Peyer's patch (tissue), 4 donors: Measurements from ENCODE around the gene SUB1. TPM values are rescaled to one million over a fixed set of nuclear protein-coding genes. Genes with fewer than 3 reads are reported as not detected.

Experiments
- DNase-seq, 3 donors: peaks; one replicate each; pipeline ENCODE4 v3.0.0-alpha.2; 2017 to 2019
- H3K27ac ChIP-seq, 4 donors: fragments of 200-600 bp; sonication (generic); one replicate each; pipeline ENCODE4 v1.5.1; 2016 to 2019
- H3K27me3 ChIP-seq, 2 donors: fragments of 200-600 bp; sonication (generic); one replicate each; pipeline ENCODE4 v1.5.1; 2019
- H3K36me3 ChIP-seq, 3 donors: fragments of 200-600 bp; sonication (generic); one replicate each; pipeline ENCODE4 v1.5.1; 2016 to 2019
- H3K4me1 ChIP-seq, 4 donors: fragments of 200-600 bp; sonication (generic); one replicate each; pipeline ENCODE4 v1.5.1; 2016 to 2019
- H3K4me3 ChIP-seq, 4 donors: fragments of 200-600 bp; sonication (generic); 1 replicate in 3 of 4; 2 replicates in 1 of 4; pipeline ENCODE4 v1.5.1; 2016 to 2019; ENCODE audit warnings: mild to moderate bottlenecking in 1 of 4
- H3K9me3 ChIP-seq, 4 donors: fragments of 200-600 bp; sonication (generic); one replicate each; pipeline ENCODE4 v1.5.1; 2016 to 2019; ENCODE audit warnings: mild to moderate bottlenecking in 1 of 4
- POLR2A ChIP-seq, 2 donors: fragments of 450-650 bp; IDR thresholded peaks; one replicate each; pipeline ENCODE4 v1.5.1; 2017; ENCODE audit warnings: antibody characterized with exemption in 2 of 2, mild to moderate bottlenecking in 2 of 2, moderate library complexity in 2 of 2
- total RNA-seq, 4 donors: library from RNA; depleted of rRNA; stranded (reverse); fragments of >200 nt; gene quantifications; one replicate each; pipeline ENCODE4 v1.1.0, GENCODE V29; 2016
- TF ChIP-seq, protein P1 (sequence below), 6 experiments: fragments of 450-650 bp in 4 of 6; fragments of 200-600 bp in 2 of 6; sonication (generic) in 1 of 6; IDR thresholded peaks; one replicate each; pipeline ENCODE4 v1.5.1; 2017 to 2019; ENCODE audit warnings: antibody characterized with exemption in 6 of 6, mild to moderate bottlenecking in 3 of 6, moderate library complexity in 1 of 6

Gene SUB1
- total RNA-seq, 4 donors from 2014 or later: 64.2 to 155 (median 98.2) TPM

DNA sequence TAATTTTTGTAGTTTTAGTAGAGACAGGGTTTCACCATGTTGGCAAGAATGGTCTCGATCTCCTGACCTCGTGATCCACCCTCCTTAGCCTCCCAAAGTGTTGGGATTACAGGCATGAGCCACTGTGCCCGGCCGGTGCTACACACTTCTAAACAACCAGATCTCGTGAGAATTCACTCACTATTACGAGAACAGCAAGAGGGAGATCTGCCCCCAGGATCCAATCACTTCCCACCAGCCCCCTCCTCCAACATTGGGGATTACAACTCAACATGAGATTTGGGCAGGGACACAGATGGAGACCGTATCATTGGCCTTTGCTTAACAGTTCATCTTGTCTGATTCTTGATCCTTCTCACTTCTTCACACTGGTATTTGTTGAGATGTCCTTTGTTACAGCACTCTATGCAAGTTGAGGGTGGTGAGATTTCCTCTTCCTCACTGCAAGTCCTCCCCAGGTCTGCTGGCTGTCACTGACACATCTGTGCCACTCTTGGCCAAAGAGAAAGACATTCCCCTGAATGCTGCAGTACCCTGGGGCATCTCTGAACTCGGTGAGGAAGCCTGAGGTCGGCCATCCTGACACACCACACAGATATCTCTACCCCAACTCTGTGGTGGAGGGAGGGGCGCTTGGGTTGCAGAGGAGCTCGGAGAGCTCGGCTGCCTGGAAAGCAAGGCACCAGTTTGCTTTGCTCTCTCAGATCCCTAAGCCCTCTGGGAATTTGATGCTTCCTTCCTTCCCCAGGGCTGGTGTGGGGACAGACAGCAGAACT, 4.2 kb upstream of the SUB1 start:
- TF ChIP-seq, protein P1, sequence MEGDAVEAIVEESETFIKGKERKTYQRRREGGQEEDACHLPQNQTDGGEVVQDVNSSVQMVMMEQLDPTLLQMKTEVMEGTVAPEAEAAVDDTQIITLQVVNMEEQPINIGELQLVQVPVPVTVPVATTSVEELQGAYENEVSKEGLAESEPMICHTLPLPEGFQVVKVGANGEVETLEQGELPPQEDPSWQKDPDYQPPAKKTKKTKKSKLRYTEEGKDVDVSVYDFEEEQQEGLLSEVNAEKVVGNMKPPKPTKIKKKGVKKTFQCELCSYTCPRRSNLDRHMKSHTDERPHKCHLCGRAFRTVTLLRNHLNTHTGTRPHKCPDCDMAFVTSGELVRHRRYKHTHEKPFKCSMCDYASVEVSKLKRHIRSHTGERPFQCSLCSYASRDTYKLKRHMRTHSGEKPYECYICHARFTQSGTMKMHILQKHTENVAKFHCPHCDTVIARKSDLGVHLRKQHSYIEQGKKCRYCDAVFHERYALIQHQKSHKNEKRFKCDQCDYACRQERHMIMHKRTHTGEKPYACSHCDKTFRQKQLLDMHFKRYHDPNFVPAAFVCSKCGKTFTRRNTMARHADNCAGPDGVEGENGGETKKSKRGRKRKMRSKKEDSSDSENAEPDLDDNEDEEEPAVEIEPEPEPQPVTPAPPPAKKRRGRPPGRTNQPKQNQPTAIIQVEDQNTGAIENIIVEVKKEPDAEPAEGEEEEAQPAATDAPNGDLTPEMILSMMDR (IDR thresholded peaks at IDR 0.05): no peak
- no peak for TF ChIP-seq POLR2A (IDR thresholded peaks at IDR 0.05)
- H3K4me3 ChIP-seq: no peak overlapping the region
- H3K4me1 ChIP-seq: peaks cover 0 to 8% (median 0%) of the 10 kb centered on the region in 4 donors
- H3K27ac ChIP-seq: no peak overlapping the region
- no peaks in the 10 kb centered on the region for H3K27me3 ChIP-seq
- H3K9me3 ChIP-seq: no peaks in the 10 kb centered on the region
- H3K36me3 ChIP-seq: no peaks in the 10 kb centered on the region
- no peak for DNase-seq

DNA sequence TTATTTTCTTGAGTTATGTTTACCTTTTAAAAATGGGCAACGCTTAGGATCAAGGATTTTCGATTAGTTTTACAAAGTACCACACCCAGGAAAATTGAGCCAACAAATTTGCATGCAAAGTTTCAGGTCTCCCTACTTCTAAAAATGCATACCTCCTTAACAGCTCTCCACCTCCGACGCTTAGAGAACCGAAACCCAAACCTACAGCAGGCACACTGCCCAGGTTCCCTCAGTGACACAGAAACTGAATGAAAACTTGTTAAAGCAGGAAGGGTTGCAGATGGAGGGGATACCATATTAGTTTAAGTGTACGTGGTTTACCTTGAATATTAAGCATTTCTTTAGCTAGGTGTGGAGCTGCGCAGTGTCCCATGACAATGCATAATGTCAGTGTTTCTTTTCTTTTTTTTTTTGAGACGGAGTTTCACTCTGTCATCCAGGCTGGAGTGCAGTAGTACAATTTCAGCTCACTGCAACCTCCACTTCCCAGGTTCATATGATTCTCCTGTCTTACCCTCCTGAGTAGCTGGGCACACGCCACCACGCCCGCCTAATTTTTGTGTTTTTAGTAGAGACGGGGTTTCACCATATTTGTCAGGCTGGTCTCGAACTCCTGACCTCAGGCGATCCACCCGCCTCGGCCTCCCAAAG, 1.6 kb upstream of the SUB1 start:
- peak in 2 of 3 donors; percentile 72 to 74 for DNase-seq
- H3K27me3 ChIP-seq: no peaks in the 10 kb centered on the region
- H3K9me3 ChIP-seq: no peaks in the 10 kb centered on the region
- H3K4me1 ChIP-seq: peaks cover 0 to 17% (median 12%) of the 10 kb centered on the region in 4 donors
- H3K36me3 ChIP-seq: peaks cover 0 to 2% (median 0%) of the 10 kb centered on the region in 3 donors
- H3K27ac ChIP-seq: peak overlapping the region in 1 of 4 donors; percentile 64
- TF ChIP-seq POLR2A (IDR thresholded peaks at IDR 0.05): no peak
- TF ChIP-seq, protein P1 (IDR thresholded peaks at IDR 0.05): no peak
- H3K4me3 ChIP-seq: peak overlapping the region in 1 of 4 donors; percentile 24

DNA sequence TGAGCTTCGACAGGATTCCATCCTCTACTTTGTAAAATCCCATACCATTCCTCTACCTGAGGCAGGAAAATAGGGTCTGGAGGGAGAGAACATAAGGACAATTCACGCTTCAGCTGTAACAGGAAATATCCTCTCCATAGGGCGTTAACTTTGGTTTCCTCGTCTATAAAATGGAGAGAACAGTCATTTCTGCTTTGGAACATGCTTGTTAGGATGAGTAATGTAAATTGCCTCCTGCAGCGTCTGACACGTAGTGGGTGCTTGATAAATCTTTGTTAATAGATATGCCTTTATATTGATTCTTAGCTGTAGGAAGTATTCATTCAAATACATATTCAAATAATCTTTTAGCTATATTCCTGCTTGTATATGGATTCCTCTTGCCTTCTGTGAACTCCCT, 711 bp upstream of the SUB1 start:
- Histone ChIP-seq H3K36me3 (peaks cover 0 to 12% (median 0%) of the 10 kb centered on the region in 3 donors), H3K27ac (no peak overlapping the region), H3K4me1 (peaks cover 0 to 17% (median 12%) of the 10 kb centered on the region in 4 donors), H3K27me3 (no peaks in the 10 kb centered on the region), H3K4me3 (no peak overlapping the region), H3K9me3 (no peaks in the 10 kb centered on the region)
- DNase-seq: no peak
- TF ChIP-seq, protein P1 (IDR thresholded peaks at IDR 0.05): no peak
- no peak for TF ChIP-seq POLR2A (IDR thresholded peaks at IDR 0.05)

DNA sequence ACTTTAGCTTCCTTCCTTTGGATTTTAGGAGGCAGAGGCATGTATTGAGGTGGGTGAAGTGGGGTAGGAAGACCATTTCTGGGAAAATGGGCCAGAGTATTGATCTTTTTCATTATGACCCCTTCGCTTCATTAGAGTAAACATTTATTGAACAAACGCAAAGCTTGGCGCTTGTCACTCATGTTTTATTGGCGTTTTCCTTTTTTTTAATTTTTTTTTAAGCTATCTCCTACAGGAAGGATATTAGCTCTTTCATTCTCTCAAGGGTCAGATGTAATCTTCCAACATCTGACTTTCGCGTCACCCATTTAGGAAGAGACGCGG, 273 bp upstream of the SUB1 start:
- peak overlapping the region; percentile 77 to 99 (median 96) for H3K4me3 ChIP-seq
- peaks cover 0 to 17% (median 12%) of the 10 kb centered on the region in 4 donors for H3K4me1 ChIP-seq
- H3K27ac ChIP-seq: peak overlapping the region in 2 of 4 donors; percentile 100
- no peaks in the 10 kb centered on the region for H3K27me3 ChIP-seq
- TF ChIP-seq POLR2A (IDR thresholded peaks at IDR 0.05): no peak
- TF ChIP-seq, protein P1 (IDR thresholded peaks at IDR 0.05): no peak
- no peaks in the 10 kb centered on the region for H3K9me3 ChIP-seq
- peaks cover 0 to 14% (median 0%) of the 10 kb centered on the region in 3 donors for H3K36me3 ChIP-seq
- DNase-seq: no peak

DNA sequence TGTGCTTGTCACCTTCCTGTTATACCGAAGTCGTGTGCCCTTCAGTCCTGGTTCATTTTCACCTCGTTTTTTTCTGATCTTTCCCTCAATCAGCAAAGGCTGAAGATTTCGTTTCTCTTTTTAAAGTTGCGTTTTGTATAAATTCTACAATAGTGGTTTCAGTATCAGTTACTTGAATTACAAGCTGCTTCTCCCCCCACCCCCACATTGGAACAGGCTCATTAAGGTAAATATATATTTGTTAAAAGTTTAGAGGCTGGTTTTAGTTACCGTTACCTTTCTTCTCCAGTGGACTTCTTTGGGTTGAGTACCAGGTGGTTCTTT, 881 bp downstream of the SUB1 start:
- H3K27me3 ChIP-seq: no peaks in the 10 kb centered on the region
- H3K4me1 ChIP-seq: peaks cover 0 to 17% (median 12%) of the 10 kb centered on the region in 4 donors
- H3K9me3 ChIP-seq: no peaks in the 10 kb centered on the region
- peak overlapping the region; percentile 97 to 100 (median 100) for H3K27ac ChIP-seq
- H3K4me3 ChIP-seq: peak overlapping the region; percentile 77 to 99 (median 96)
- TF ChIP-seq, protein P1 (IDR thresholded peaks at IDR 0.05): no peak
- no peak for TF ChIP-seq POLR2A (IDR thresholded peaks at IDR 0.05)
- no peak for DNase-seq
- peaks cover 0 to 18% (median 0%) of the 10 kb centered on the region in 3 donors for H3K36me3 ChIP-seq
